Measurements from ENCODE around the gene IFITM2.

The IFITM2 gene

DNA sequence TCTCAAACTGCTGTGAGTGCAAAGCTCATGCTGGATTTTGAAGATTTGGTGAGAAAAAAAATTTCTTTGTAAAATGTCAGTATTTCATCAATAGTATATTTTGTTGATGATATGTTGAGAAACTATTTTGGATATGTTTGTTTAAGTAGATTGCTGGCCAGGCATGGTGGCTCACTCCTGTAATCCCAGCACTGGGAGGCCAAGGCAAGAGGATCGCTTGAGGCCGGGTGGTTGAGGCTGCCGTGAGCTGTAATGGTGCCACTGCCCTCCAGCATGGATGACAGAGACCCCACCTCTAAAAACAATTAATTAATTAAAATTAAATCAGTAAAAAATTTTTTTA is 19.9 kb downstream of the IFITM2 start:
- peak; percentile 7 for DNase-seq

DNA sequence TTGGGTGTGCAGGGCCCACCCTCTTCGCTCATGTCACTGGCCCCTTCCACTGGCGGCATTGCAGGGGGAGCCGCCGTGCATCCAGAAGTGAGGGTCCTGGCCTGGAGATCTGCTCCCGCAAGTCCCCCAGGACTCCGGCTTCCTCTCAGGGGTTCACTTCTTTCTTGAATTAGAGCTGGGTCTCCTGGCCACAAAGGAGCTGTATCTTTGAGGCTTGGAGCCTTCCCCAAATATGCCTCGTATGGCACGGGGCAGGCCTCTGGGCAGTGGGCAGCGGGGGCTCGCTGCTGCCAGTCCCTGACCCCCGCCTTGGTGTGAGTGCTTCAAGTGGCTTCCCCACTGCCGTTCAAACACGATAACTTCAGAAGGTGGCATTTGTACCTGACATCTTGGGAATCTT is 20.4 kb downstream of the IFITM2 start:
- DNase-seq, result peak; percentile 35

DNA sequence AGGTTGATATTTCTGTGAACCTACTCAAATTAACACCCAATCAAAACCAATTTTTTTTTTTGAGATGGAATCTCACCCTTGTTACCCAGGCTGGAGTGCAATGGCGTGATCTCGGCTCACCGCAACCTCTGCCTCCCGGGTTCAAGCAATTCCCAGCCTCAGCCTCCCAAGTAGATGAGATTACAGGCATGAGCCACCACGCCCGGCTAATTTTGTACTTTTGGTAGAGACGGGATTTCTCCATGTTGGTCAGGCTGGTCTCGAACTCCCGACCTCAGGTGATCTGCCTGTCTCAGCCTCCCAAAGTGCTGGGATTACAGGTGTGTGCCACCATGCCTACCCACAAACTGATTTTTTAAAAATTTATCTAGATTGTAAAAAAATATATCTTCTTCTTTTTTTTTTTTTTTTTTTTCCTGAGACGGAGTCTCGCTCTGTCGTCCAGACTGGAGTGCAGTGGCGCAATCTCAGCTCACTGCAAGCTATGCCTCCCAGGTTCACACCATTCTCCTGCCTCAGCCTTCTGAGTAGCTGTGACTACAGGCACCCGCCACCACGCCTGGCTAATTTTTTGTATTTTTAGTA is 21.0 kb downstream of the IFITM2 start:
- peak; percentile 4 for DNase-seq

DNA sequence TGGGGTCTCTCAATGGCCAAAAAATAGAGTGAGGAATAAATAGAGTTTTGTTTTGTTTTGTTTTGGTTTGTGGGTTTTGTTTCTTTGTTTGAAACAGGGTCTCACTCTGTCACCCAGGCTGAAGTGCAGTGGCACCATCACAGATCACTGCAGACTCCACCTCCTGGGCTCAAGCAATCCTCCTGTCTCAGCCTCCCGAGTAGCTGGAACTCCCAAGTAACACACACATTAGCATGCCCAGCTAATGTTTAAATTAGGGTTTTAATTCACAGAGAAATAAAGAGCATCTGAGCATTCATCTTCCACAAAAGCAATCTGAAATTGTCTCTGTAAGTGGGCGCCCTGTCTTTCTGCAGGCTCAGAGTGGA is 22.3 kb downstream of the IFITM2 start:
- peak; percentile 8 for DNase-seq

DNA sequence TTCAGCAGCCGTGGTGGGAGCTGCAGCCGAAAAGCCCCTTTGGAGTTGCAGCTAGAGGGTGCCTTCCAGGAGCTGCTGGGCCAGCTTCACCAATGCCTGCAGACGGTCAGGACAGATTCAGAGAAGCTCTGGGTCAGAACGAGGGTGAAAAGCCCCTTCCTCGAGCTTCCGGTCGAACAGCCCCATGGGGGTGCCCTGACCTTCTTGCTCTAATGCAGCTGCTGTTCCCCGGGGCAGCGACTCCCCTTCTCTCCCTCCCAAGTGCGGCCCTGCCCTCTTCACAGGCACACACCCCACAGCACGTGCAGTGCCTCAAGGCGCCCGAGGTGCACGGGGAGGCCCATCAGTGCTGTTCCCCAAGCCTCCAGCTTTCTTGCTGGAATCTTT is 22.7 kb downstream of the IFITM2 start:
- peak; percentile 41 for DNase-seq

DNA sequence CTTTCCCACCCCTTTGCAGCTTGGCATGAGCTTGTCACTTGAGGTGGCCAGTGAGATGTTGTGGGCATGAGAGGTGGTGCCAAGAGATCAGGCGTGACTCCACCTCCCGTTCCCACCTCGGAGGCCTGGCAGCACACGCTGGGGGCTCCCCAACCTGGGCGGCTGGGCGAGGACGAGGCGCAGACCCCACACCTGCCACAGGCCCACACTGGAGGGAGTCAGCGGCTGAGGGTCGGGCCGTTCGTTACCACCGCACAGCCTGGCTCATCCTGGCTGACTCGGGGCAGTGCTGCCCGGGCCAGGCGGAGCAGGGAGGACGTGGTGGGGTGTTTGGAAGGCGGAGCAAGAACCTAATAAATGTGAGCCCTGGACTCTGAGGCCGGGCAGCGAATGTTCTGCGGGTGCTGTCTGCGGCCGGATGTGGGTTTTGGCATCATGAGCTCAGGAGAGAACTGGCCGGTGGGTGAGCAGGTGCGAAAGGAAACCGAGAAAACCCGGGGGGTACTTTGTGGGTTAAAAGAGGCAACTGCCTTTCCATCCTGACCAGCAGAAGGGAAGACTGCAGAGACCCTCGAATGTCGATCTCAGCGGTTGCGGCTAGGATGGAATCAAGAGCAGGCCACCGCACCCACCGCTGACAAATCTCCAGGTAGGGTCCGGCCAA is 23.2 kb downstream of the IFITM2 start:
- DNase-seq, result peak; percentile 35

DNA sequence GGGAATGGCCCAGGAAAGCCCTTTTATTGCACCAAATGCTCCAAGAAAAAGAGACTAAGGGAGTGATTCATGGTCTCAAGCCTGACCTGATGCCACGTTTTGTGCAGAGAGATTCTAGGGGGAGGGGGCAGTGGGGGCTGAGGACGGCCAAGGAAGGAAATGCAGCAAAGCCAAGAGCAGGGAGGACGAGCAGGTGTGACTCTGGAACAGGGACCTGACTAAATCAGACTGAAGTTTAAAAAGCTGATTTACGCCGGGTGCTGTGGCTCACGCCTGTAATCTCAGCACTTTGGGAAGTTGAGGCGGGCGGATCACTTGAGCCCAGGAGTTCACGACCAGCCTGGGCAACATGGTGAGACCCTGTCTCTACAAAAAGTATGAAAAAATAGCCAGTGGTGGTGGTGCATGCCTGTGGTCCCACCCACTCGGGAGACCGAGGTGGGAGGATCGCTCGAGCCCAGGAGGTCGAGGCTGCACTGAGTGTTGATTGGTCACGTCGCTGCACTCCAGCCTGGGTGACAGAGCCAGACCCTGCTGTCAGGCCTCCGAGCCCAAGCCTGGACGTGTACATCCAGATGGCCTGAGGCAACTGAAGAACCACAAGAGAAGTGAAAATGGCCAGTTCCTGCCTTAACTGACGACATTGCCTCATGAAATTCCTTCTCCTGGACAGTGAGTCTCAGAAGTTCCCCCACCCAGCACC is 23.9 kb downstream of the IFITM2 start:
- peak; percentile 53 for DNase-seq

DNA sequence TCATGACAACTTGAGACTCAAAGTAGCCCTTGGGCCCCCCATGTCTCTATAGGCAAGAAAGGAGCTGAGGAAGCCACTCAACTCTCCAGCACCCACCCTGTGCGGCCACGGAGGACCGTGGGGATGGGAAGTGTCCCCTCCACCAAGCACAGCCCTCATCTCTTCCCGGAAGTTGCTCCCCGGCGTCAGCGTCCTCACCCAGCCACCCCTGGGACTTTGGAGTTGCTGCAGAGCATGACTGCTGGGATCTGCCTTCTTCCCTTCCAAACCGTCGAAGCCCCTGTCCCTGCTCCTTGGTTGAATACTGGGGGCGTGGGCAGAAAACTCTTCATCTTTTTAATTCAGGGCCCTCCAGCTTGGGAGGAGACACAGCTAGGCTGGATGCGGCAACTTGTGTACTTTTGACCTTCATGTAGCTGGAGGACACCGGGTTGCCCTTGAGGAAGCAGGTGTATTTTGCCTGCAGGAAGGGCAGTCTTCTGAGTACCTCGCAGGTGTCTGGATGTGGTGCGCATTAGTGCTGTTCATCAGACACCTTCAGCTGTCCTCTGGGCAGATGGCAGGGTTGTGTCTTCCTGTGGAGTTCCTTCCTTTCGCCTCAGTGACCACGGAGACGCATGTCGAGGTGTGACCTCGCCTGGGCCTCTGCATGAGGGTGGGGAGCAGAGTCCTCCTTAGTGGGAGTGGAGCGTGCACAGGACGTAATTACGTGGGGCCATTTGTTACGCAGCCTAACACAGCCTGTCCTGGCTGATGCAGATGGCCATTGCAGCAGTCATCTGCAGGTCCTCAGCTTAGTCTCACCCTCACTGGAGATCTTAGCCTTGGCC is 25.2 kb downstream of the IFITM2 start:
- DNase-seq, result peak; percentile 29

DNA sequence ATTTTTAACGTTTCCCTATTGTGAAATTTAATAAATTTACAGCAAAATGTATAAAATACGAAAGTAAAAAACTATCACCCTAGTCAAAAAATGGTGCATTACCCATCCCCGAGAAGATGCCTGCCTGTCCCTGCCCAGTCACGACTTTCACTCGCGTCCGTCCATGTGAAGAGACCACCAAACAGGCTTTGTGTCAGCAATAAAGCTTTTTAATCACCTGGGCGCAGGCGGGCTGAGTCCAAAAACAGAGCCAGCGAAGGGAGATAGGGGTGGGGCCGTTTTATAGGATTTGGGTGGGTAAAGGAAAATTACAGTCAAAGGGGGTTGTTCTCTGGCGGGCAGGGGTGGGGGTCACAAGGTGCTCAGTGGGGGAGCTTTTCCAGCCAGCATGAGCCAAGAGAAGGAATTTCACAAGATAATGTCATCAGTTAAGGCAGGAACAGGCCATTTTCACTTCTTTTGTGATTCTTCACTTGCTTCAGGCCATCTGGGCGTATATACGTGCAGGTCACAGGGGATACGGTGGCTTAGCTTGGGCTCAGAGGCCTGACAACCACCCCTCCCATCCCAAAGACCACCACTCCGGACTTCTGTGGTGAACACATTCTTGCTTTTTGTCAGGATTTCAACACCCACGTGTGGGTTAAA is 26.1 kb downstream of the IFITM2 start:
- DNase-seq, result peak; percentile 26

DNA sequence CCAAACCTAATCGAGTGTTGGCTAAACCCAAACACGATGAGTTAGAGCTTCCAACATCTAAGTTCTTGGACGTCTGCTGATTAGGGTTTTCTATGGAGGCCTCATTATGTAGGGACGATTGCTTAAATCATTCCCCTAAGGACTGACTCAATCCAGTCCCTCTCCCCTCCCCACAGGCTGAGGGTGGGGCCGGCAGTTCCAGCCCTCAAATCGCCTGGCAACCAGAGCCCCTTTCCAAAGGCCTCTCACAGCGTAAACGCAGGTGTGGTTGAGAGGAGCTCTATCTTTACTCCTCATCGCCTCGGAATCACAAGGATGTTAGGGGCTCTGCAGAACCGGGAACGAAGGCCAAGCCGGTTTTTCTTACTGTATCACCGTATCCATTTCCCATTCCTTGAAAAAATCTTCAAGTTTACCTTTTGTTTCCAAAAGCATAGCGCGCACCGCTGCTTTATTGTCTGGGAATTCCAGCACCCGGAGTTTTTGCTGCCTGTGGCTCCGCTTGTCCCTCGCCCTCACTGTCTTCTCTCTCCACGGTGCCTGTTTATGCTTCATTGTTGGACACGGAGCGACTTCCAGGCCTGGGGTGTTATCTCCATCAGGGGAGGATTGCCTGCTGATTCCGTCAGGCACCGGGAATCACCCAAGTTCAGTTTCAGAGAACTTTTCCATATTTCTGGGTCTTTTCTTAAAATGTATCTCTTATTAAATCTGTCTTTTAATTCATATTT is 26.8 kb downstream of the IFITM2 start:
- peak; percentile 83 for DNase-seq

DNA sequence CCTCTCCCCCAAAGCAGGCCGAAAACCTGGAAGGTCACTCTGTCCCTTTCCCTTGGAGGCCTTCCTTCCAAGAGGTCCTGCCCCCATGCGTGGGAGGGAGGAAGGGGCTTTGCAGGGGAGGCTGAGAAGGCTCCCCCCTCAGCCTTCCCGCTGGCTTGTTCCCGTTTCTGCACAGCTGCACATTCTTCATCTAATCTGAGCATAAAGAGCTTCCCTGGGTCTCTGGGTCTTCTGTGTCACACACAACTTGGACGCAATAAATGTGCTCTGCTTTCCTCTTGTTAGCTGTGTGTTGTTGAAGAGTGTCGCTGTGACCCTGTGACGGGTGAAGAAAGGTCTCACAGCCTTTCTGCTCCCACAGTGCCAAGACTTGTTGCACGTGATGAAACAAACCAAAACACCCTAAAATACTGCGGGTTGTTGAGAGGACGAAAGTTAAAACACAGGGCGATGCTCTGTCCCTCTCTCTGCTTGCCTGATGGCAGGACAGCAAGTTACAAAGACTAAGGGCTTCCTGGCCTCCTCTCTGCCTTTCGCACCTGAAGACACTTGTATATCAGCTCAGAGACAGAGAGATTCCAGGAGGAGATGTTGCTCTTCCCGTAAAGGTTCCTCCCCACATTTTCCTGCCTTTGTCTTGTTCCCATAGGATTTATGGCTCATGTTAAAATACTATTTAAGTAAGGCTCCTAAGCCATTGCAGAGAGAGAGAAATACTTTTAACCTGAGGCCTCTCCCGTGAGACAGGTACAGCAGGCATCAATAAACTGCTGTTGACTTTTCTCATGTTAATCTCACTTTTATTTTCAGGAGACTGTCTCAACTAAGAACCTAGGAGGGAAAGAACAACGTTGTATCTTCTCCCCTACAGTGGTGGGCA is 28.4 kb downstream of the IFITM2 start:
- DNase-seq, result peak; percentile 49

DNA sequence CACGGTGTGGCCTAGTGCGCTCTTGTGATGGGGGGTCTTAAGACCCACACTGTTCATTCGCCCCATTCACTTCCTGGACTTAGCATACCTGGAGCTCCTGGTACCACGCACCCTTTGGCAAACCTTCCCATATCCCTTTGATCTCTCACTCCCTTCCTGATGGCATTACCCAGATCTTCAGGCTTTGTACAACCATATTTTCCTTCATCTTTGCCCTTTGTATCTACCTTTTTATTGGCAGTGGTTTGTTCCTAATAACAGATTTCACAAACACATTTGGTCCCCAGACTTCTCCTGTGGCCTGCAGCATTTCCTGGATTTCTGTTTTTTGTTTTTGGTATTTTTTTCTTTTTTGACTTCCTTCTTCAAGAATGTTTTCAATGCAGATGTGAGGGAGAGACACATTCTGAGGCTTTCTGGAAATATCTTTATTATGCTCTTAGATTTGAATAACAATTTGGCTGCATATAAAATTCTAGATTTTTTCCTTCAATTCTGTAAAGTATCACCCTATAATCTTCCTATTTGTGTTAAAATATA is 29.1 kb downstream of the IFITM2 start:
- no peak for DNase-seq

DNA sequence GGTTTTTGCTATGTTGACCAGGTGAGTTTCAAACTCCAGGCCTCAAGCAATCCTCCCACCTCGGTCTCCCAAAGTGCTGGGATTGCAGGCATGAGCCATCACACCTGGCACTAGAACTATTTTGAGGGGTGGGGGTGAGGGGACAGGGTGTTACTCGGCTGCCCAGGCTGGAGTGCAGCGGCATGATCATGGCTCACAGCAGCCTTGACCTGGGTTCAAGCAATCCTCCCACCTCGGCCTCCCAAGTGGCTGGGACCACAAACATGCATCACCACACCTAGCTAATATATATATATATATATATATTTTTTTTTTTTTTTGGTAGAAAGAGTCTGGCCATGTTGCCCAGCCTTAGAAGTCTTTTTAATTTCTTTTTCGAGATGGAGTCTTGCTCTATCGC is 30.1 kb downstream of the IFITM2 start:
- DNase-seq, result no peak

DNA sequence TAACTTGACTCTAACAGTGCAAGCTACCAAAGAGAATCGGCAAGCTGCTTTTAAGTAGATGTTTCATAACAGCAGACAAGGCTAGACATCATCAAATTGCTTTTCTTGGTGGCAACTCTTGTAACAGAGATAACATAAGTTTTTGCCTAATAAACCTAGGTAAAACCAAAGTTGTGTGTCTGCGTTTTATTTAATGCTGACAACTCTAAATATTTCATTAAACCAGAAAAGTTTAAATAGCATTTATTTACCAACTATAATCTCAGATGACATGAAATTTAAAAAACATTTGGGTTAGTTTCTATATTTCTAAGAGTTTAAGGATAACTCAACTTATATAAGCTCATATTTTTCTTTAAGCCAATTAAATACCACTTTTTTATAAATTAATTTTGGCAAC is 32.3 kb downstream of the IFITM2 start:
- no peak for DNase-seq

DNA sequence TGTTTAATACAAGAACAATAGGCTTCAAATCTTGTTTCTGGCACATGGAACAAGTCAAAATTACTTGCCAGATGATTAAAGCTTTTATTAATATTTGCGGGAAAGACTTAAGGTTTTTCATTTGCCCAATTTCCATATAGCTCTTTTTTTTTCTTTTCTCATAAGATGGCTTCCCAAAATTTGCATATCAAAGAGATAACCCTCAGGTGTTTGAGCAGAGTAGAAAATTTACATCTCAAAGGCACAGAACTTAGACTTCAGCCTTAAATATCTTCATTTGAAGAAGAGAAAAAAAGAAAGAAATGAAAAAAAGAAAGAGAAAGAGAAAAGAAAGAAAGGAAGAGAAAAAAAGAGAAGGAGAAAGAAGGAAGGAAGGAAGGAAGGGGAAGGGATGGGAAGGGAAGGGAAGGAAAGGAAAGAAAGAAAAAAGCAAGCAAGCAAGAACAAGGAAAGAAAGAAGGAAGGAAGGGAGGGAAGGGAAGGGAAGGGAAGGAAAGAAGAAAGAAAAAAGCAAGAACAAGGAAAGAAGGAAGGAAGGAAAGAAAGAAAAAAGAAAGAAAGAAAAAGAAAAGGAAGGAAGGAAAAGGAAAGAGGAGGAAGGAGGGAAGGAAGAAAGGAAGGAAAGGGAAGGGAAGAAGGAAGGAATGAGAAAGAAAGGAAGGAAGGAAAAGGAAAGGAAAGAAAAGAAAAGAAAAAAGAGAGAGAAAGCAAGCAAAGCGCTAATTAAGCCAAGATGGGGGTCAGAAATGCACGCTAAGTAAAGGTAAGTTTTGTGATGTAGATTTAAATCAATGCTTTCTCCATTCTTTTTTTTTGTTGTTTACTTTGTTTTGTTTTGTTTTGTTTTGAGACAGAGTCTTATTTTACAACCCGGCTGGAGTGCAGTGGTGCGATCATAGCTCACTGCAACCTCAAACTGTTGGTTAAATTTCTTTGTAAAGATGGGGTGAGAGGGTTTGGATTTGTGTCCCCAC is 33.2 kb downstream of the IFITM2 start:
- no peak for DNase-seq

DNA sequence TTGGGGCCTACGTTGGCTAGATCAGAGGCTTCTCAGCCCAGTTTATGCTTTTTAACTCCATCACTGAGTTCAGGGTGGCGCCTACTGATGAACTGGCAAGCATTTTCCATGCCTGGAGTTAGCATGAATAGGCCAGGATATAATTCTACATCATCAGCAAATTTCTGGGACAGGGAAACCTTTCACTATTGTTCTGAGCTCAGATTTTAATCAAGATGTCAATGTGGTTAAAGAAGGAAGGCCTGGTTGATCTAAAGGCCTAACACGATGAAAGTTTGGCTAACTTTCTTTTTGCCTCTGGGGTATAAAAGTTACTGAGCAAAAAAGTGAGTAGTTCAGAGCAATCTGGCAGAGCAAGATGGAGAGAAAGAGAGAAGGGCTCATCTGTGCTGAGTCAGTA is 34.7 kb downstream of the IFITM2 start:
- peak; percentile 11 for DNase-seq

DNA sequence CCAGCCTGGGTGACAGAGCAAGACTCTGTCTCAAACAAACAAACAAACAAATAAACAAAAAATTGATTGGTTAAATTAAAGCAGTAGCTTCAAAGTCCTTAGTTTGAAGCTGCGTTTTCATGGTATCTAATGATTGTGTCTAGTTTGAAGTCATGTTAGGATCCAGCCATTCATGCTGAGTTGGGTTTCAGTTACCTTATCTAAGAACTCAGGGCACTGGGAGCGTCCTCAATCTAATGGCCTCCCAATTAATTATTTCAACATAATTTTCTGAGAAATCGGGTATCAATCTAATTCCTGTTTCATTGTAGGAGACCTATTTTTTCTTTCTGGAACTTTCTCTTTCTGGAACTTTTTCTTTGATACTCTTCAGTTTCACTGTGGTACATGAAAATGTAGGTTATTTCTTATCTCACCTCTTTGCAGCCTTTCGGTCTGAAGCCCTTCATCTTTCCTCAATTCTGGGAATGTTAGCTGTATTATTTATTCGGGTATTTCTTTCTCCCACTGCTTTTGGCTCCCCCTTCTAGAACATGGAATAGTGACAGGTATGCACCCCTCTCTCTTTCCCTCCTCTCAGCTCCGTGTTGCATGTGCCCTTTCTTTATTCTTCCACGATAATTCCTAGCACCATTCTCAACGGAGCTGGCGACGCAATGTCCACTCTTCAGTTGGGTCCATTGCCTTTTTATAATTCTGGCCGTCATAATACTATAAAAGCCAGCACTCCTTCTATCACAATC is 37.4 kb downstream of the IFITM2 start:
- peak; percentile 10 for DNase-seq

DNA sequence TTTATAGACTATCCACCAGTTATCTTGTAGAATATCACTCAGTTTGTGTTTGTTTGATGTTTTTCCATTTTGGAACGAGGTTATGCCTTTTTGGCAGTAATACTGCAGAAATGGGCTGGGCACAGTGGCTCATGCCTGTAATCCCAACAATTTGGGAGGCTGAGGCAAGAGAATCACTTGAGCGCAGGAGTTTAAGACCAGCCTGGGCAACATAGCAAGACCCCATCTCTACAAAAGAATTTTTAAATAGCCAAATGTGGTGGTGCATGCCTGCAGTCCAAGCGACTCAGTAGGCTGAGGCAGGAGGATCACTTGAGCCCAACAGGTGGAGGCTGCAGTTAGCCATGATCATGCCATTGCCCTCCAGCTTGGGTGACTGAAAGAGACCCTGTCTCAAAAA is 38.9 kb downstream of the IFITM2 start:
- DNase-seq, result peak; percentile 18

Data from islet precursor cell (in vitro differentiated cells).